ENCODE results near the gene SLC1A4.

- TF ChIP-seq POLR2A (IDR thresholded peaks at IDR 0.05) (no peak), CTCF (IDR thresholded peaks at IDR 0.05) (no peak)
Measured at GRCh38 chr2:64950226-64951160, 38.7 kb upstream of the SLC1A4 start.

Measured in uterus (tissue), 2 donors.